GM18873 (cell line): ENCODE data around the gene ZFHX3.

Experiments used
- ATAC-seq: cut with Tn5 transposase; IDR thresholded peaks from one replicate; pipeline ENCODE4 v1.9.1; 2021; ENCODE audit warnings: mild to moderate bottlenecking, moderate library complexity, moderate number of reproducible peaks; ENCODE audit not compliant: unreplicated experiment, low FRiP score

Gene ZFHX3

GRCh38 chr16:72736074-72736473 is 311.9 kb downstream of the ZFHX3 start:
- no peak for ATAC-seq
